Middle frontal gyrus (tissue), 1 donor: Measurements from ENCODE around the gene SDCCAG8.

Experiments
- DNase-seq: peaks from one replicate; pipeline ENCODE4 v3.0.0-alpha.2; 2015; ENCODE audit warnings: low spot score; ENCODE audit errors: extremely low spot score

Gene SDCCAG8

DNA sequence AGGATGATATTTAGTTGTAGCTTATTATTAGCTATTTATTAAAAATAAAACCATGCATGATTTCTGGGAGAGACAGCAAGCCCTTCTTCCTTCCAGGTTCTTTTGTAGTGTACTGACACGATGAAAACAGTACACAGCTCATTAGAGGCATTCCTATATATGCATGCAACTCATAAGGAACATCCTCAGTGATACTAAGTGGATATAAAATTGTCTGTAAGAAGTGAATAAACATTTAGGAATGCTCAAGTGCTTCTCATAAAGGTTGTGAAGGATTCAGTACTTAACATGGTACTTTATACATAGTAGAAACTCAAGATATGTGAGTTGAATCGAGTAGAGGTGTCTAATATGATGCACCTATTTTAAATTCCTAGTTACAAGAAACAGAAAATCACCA lies 287.7 kb downstream of the SDCCAG8 start:
- no peak for DNase-seq

DNA sequence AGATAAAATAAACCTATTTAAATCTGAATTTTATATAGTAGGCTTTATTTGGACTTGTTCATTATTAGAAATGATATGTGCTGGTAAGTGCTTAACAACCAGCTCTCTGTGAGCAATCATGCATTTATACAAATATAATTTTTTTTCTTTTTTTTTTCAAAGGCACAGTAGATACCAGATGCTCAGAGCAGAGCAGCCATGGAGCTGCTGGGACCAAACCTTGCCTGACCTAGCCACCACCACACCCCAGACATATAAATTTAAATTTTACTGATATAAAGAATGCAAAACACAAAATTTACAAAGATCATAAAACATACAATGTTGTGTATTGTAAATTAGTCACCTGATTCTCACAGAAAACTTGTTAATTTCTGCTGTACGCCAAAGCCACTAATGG lies 290.6 kb downstream of the SDCCAG8 start:
- DNase-seq = no peak

DNA sequence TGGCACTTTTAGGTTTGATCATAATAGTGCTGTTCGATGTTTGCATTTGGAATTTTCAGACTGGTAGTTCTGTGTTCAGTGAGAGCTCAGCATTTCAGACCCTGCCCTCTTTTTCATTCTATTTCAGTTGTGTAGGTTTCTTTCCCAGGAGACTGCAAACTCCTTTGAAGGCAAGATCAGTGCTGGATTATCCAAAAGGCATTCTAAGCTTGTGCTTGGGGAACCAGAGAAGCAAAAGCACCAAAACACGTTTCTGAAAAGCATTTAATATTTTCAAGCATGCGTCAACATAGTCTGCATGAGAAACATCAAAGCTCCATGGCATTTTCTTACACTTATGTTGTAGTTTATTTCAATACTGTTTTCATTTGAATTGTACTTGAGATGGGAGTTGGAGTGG lies 292.1 kb downstream of the SDCCAG8 start:
- no peak for DNase-seq

DNA sequence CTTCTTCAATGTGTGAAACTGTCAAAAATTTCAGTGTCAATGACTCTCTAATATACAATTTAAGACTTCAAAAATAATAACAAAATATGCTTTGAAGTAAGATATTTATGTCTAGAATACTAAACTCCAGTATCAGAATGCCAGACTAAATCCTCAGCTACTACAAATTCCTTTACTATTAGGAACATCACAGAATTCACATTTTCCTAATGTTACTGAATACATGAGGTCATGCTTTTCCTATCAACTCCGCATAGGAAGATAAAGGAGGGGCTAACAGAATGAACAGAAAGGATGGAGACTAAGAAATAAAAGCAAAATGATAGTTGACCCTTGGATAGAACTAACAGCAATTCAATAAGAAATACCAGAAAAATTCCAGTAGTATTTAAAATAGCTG lies 292.7 kb downstream of the SDCCAG8 start:
- DNase-seq = no peak

DNA sequence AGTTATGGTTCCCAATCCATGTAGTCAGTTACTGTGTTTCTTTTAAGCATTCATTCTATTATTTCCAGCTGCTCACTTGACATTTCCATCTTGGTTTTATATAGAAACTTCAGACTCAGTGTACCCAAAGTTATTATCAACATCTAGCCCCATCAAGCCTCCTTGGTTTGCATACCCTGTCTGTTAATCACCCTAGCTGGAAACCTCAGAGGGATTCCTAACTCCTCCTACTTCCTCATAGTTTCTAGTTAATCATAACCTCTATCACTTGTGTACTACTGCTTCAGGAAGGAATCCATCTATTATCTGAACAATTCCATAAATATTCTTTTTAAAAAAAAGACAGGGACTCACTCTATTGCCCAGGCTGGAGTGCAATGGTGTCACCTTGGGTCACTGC lies 293.3 kb downstream of the SDCCAG8 start:
- DNase-seq = no peak
